HepG2 (cell line): Measurements from ENCODE around the gene CTDSP1. TPM values are rescaled to one million over a fixed set of nuclear protein-coding genes. Genes with fewer than 3 reads are reported as not detected.

Experiments used
- EP300 ChIP-seq, 3 experiments: sonication (generic) in 1 of 3; formaldehyde crosslinking in 1 of 3; IDR thresholded peaks; 2 replicates each; pipeline versions ENCODE4 v1.5.1 to v1.6.1; 2011 to 2020; ENCODE audit warnings: low read depth in 2 of 3, low read length in 2 of 3, borderline replicate concordance in 1 of 3, improper control_type of control experiment in 1 of 3, mild to moderate bottlenecking in 1 of 3, missing genetic modification reagents in 1 of 3, moderate library complexity in 1 of 3
- HDAC6 ChIP-seq: fragments of 200-600 bp; sonication (generic); IDR thresholded peaks from 2 replicates; pipeline ENCODE4 v1.7.0; 2017; ENCODE audit warnings: mild to moderate bottlenecking, antibody characterized with exemption, low read length, low read depth
- HNF4A ChIP-seq: sonication (generic); formaldehyde crosslinking; IDR thresholded peaks from 2 replicates; pipeline ENCODE4 v1.4.0; 2020; ENCODE audit warnings: missing genetic modification reagents
- HNRNPL ChIP-seq: fragments of 200-400 bp; formaldehyde crosslinking; IDR thresholded peaks from 2 replicates; pipeline ENCODE4 v1.6.1; 2017; ENCODE audit warnings: mild to moderate bottlenecking, low read depth, low read length
- KDM3A ChIP-seq: IDR thresholded peaks from 2 replicates; pipeline ENCODE4 v1.6.1; 2018; ENCODE audit warnings: low read depth, missing compliant biosample characterization
- LCORL ChIP-seq, 2 experiments: fragments of 450-650 bp in 1 of 2; sonication (generic) in 1 of 2; formaldehyde crosslinking in 1 of 2; IDR thresholded peaks; 2 replicates each; pipeline versions ENCODE4 v1.5.0 to v1.6.1; 2017 to 2020; ENCODE audit warnings: antibody characterized with exemption in 1 of 2, missing genetic modification reagents in 1 of 2
- MED1 ChIP-seq: sonication (generic); formaldehyde crosslinking; IDR thresholded peaks from 2 replicates; pipeline ENCODE4 v1.4.0; 2020; ENCODE audit warnings: missing genetic modification reagents
- SOX13 ChIP-seq, 3 experiments: fragments of 450-650 bp in 1 of 3; sonication (generic) in 1 of 3; formaldehyde crosslinking in 1 of 3; IDR thresholded peaks in 2 of 3; conservative IDR thresholded peaks in 1 of 3; 2 replicates each; pipeline versions ENCODE4 v1.5.0 to v1.6.1; 2016 to 2020; ENCODE audit warnings: antibody characterized with exemption in 1 of 3, mild to moderate bottlenecking in 1 of 3, missing compliant biosample characterization in 1 of 3, missing genetic modification reagents in 1 of 3, moderate library complexity in 1 of 3
- SPEN ChIP-seq: sonication (generic); formaldehyde crosslinking; IDR thresholded peaks from 2 replicates; pipeline ENCODE4 v1.5.1; 2020; ENCODE audit warnings: low read depth, mild to moderate bottlenecking, missing genetic modification reagents
- UBTF ChIP-seq: sonication (generic); formaldehyde crosslinking; IDR thresholded peaks from 2 replicates; pipeline ENCODE4 v1.4.0; 2020; ENCODE audit warnings: mild to moderate bottlenecking, missing genetic modification reagents
- ZBTB43 ChIP-seq: sonication (generic); formaldehyde crosslinking; conservative IDR thresholded peaks from 2 replicates; pipeline ENCODE4 v1.4.0; 2020; ENCODE audit warnings: missing genetic modification reagents
- ZHX1 ChIP-seq: sonication (generic); formaldehyde crosslinking; IDR thresholded peaks from 2 replicates; pipeline ENCODE4 v1.8.1; 2022; ENCODE audit warnings: low read depth, mild to moderate bottlenecking, missing genetic modification reagents
- polyA plus RNA-seq, 8 experiments: library from polyadenylated mRNA; depleted of rRNA in 3 of 8; stranded (reverse) in 7 of 8; unstranded in 1 of 8; fragments of >200 nt; fragmentation: Illumina TruSeq in 4 of 8; extraction: Trizol in 4 of 8; gene quantifications; 2 replicates each; pipeline versions ENCODE4 v1.2.1 to v1.2.3, GENCODE V29; 2011 to 2016; ENCODE audit warnings: low read depth in 4 of 8, missing spikeins in 1 of 8, mixed read lengths in 1 of 8; ENCODE audit not compliant: insufficient read depth in 1 of 8
- total RNA-seq, 5 experiments: library from RNA; depleted of rRNA; stranded (reverse); fragments of >200 nt; fragmentation: Illumina TruSeq; extraction: Trizol; gene quantifications; 2 replicates each; pipeline ENCODE4 v1.2.3, GENCODE V29; 2016; ENCODE audit warnings: low read depth in 1 of 5
- TF ChIP-seq, protein P1 (sequence below): sonication (generic); formaldehyde crosslinking; IDR thresholded peaks from 2 replicates; pipeline ENCODE4 v1.8.0; 2022; ENCODE audit warnings: missing genetic modification reagents, mild to moderate bottlenecking, borderline replicate concordance
- TF ChIP-seq, protein P2 (sequence below): sonication (generic); formaldehyde crosslinking; IDR thresholded peaks from 2 replicates; pipeline ENCODE4 v1.8.1; 2023; ENCODE audit warnings: missing genetic modification reagents, mild to moderate bottlenecking, borderline replicate concordance
- TF ChIP-seq, protein P3 (sequence below): sonication (generic); formaldehyde crosslinking; IDR thresholded peaks from 2 replicates; pipeline ENCODE4 v1.4.0; 2020; ENCODE audit warnings: missing genetic modification reagents

CTDSP1 gene
- total and polyA plus RNA-seq, 2 of the 13 experiments (the other 11 are each of a cell fraction or from before 2014, with no cell fraction given): 91.0 to 268 TPM

- TF ChIP-seq, protein P1, sequence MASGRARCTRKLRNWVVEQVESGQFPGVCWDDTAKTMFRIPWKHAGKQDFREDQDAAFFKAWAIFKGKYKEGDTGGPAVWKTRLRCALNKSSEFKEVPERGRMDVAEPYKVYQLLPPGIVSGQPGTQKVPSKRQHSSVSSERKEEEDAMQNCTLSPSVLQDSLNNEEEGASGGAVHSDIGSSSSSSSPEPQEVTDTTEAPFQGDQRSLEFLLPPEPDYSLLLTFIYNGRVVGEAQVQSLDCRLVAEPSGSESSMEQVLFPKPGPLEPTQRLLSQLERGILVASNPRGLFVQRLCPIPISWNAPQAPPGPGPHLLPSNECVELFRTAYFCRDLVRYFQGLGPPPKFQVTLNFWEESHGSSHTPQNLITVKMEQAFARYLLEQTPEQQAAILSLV (CRISPR knock-in tag): peak; percentile 48; the same call in 1 of the 2 replicates
- TF ChIP-seq ZBTB43 (CRISPR knock-in tag) (peak; percentile 89), LCORL (IDR thresholded peaks at IDR 0.05) (no peak), LCORL (CRISPR knock-in tag; IDR thresholded peaks at IDR 0.05) (peak; percentile 48; the same call in 1 of the 2 replicates), HNRNPL (peak; percentile 78), UBTF (0 out of 2 replicates have a peak, but pooled peaks have one; percentile 25), SOX13 (IDR thresholded peaks at IDR 0.05) (no peak), SOX13 (CRISPR knock-in tag; conservative IDR thresholded peaks at IDR 0.05 in 1 of 2, IDR thresholded peaks at IDR 0.05 in 1 of 2) (no peak), MED1 (0 out of 2 replicates have a peak, but pooled peaks have one; percentile 31), HDAC6 (no peak), KDM3A (CRISPR knock-in tag) (no peak), ZHX1 (CRISPR knock-in tag) (no peak), HNF4A (CRISPR knock-in tag) (peak; percentile 12; the same call in 1 of the 2 replicates), EP300 (IDR thresholded peaks at IDR 0.05; ENCODE audit: low read depth in 2 of 2, low read length in 2 of 2) (0 out of 4 replicates have a peak, but pooled peaks of 1 of the 2 experiments have one; percentile 6), EP300 (CRISPR knock-in tag; IDR thresholded peaks at IDR 0.05; ENCODE audit: borderline replicate concordance) (no peak), SPEN (CRISPR knock-in tag) (0 out of 2 replicates have a peak, but pooled peaks have one; percentile 50)
- TF ChIP-seq, protein P2, sequence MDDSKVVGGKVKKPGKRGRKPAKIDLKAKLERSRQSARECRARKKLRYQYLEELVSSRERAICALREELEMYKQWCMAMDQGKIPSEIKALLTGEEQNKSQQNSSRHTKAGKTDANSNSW (CRISPR knock-in tag): no peak
- TF ChIP-seq, protein P3, sequence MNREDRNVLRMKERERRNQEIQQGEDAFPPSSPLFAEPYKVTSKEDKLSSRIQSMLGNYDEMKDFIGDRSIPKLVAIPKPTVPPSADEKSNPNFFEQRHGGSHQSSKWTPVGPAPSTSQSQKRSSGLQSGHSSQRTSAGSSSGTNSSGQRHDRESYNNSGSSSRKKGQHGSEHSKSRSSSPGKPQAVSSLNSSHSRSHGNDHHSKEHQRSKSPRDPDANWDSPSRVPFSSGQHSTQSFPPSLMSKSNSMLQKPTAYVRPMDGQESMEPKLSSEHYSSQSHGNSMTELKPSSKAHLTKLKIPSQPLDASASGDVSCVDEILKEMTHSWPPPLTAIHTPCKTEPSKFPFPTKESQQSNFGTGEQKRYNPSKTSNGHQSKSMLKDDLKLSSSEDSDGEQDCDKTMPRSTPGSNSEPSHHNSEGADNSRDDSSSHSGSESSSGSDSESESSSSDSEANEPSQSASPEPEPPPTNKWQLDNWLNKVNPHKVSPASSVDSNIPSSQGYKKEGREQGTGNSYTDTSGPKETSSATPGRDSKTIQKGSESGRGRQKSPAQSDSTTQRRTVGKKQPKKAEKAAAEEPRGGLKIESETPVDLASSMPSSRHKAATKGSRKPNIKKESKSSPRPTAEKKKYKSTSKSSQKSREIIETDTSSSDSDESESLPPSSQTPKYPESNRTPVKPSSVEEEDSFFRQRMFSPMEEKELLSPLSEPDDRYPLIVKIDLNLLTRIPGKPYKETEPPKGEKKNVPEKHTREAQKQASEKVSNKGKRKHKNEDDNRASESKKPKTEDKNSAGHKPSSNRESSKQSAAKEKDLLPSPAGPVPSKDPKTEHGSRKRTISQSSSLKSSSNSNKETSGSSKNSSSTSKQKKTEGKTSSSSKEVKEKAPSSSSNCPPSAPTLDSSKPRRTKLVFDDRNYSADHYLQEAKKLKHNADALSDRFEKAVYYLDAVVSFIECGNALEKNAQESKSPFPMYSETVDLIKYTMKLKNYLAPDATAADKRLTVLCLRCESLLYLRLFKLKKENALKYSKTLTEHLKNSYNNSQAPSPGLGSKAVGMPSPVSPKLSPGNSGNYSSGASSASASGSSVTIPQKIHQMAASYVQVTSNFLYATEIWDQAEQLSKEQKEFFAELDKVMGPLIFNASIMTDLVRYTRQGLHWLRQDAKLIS: no peak
Observed at GRCh38 chr2:218381916-218382366, 17.7 kb upstream of the CTDSP1 start, which contains the start of gene SLC11A1 (continued).
